Measurements from ENCODE around the gene BMI1.

- TF ChIP-seq POLR2A (IDR thresholded peaks at IDR 0.05) = no peak
- TF ChIP-seq CTCF (IDR thresholded peaks at IDR 0.05) = no peak
Measured at GRCh38 chr10:22317771-22318565, 2.9 kb upstream of the BMI1 start.
